Activated CD4-positive, alpha-beta T cell treated with anti-CD3 and anti-CD28 coated beads for 24 hours (primary cell): ENCODE data around the gene C16orf89.

ENCODE experiments used
- DNase-seq, 2 donors: peaks; one replicate each; pipeline ENCODE4 v3.0.0-alpha.2; 2020; ENCODE audit warnings: low read depth in 2 of 2

The C16orf89 gene

GRCh38 chr16:5030251-5030870 lies 35.4 kb downstream of the C16orf89 start:
- no peak for DNase-seq

- DNase-seq = no peak
Measured at GRCh38 chr16:5028950-5029475, 36.7 kb downstream of the C16orf89 start.

GRCh38 chr16:5027575-5028235 lies 38.1 kb downstream of the C16orf89 start:
- DNase-seq = no peak

GRCh38 chr16:5027086-5027485 lies 38.7 kb downstream of the C16orf89 start:
- DNase-seq = no peak

- DNase-seq = no peak
Measured at GRCh38 chr16:5026664-5027063, 39.1 kb downstream of the C16orf89 start.

GRCh38 chr16:5025171-5025632 lies 40.6 kb downstream of the C16orf89 start:
- no peak for DNase-seq

- no peak for DNase-seq
Measured at GRCh38 chr16:5024632-5025031, 41.1 kb downstream of the C16orf89 start.

- DNase-seq = no peak
Measured at GRCh38 chr16:5022521-5022920, 43.2 kb downstream of the C16orf89 start.

- DNase-seq = no peak
Measured at GRCh38 chr16:5020551-5020950, 45.2 kb downstream of the C16orf89 start.

- no peak for DNase-seq
Measured at GRCh38 chr16:5019775-5020174, 46.0 kb downstream of the C16orf89 start.

GRCh38 chr16:5018793-5019192 lies 47.0 kb downstream of the C16orf89 start:
- no peak for DNase-seq

- DNase-seq = no peak
Measured at GRCh38 chr16:5017678-5017969, 48.1 kb downstream of the C16orf89 start.

- no peak for DNase-seq
Measured at GRCh38 chr16:5016967-5017677, 48.6 kb downstream of the C16orf89 start.

- no peak for DNase-seq
Measured at GRCh38 chr16:5015887-5016286, 49.9 kb downstream of the C16orf89 start.

GRCh38 chr16:5015351-5015750 lies 50.4 kb downstream of the C16orf89 start:
- no peak for DNase-seq

- no peak for DNase-seq
Measured at GRCh38 chr16:5012887-5013286, 52.9 kb downstream of the C16orf89 start.

GRCh38 chr16:5011637-5012036 lies 54.1 kb downstream of the C16orf89 start:
- no peak for DNase-seq

- no peak for DNase-seq
Measured at GRCh38 chr16:5010576-5011329, 55.0 kb downstream of the C16orf89 start.

GRCh38 chr16:5008311-5008731 lies 57.4 kb downstream of the C16orf89 start:
- DNase-seq = no peak

- no peak for DNase-seq
Measured at GRCh38 chr16:5007256-5007655, 58.5 kb downstream of the C16orf89 start.

GRCh38 chr16:5006348-5007193 lies 59.2 kb downstream of the C16orf89 start:
- DNase-seq = no peak
